ENCODE results near the gene ADGRF3. TPM values are rescaled to one million over a fixed set of nuclear protein-coding genes. Genes with fewer than 3 reads are reported as not detected.
A peak's percentile ranks its signal among the peaks of the same experiment; 100 is the strongest.

Gene ADGRF3
- total and polyA plus RNA-seq, 2 of the 13 experiments (the other 11 are each of a cell fraction or from before 2014, with no cell fraction given): 0.40 to 1.5 TPM

DNA sequence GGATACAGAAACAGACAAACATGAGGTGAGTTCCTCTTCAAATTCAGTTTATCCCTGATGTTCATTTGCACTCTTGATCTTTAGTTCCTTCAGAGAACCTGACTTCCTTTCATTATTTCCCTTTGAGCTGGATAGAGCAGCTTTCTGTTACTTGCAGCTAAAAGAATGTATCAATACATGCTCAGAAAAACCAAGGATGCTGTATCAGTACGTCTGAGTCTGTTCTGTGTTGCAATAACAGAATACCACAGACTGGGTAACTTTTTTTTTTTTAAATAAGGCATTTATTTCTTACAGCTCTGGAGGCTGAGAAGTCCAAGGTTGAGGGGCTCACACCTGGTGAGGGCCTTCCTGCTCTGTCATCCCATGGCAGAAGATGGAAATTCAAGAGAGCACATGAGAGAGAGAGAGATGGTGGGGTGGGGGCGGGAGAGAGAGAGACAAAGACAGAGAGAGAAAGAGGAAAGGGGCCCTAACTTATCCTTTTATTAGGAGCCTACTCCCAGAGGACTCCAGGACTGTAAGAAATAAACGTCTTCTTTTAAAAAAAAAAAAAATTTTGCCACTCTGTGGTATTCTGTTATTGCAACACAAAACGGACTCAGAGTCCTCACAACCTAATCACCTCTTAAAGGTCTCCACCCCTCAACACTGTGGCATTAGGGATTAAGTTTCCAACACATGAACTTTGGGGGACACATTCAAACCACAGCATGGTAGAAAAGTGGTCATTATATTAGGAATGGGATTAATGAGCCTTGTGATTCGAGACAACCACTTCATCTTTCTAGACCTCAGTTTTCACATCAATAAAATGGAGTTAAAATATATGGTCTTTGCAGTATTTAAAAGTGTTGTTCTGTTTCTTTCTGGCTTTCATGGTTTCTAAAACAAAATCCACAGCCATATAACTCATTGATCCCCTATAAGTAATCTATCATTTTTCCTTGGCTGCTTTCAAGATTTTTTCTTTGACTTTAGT lies 19.0 kb downstream of the ADGRF3 start (continued):
- TF ChIP-seq, protein P1, sequence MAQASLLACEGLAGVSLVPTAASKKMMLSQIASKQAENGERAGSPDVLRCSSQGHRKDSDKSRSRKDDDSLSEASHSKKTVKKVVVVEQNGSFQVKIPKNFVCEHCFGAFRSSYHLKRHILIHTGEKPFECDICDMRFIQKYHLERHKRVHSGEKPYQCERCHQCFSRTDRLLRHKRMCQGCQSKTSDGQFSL (CRISPR knock-in tag; IDR thresholded peaks at IDR 0.05): no peak
- TF ChIP-seq ZNF232 (CRISPR knock-in tag; IDR thresholded peaks at IDR 0.05; ENCODE audit: borderline replicate concordance): no peak
- TF ChIP-seq CEBPB (IDR thresholded peaks at IDR 0.05; ENCODE audit: borderline replicate concordance, low read depth, low read length): peak; percentile 56
- no peak for TF ChIP-seq TP53 (CRISPR knock-in tag; conservative IDR thresholded peaks at IDR 0.05)
- no peak for TF ChIP-seq ZNF598 (CRISPR knock-in tag; IDR thresholded peaks at IDR 0.05; ENCODE audit: borderline replicate concordance)
- TF ChIP-seq, protein P2, sequence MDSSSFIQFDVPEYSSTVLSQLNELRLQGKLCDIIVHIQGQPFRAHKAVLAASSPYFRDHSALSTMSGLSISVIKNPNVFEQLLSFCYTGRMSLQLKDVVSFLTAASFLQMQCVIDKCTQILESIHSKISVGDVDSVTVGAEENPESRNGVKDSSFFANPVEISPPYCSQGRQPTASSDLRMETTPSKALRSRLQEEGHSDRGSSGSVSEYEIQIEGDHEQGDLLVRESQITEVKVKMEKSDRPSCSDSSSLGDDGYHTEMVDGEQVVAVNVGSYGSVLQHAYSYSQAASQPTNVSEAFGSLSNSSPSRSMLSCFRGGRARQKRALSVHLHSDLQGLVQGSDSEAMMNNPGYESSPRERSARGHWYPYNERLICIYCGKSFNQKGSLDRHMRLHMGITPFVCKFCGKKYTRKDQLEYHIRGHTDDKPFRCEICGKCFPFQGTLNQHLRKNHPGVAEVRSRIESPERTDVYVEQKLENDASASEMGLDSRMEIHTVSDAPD (CRISPR knock-in tag; IDR thresholded peaks at IDR 0.05): no peak
- no peak for TF ChIP-seq RCOR2 (CRISPR knock-in tag; IDR thresholded peaks at IDR 0.05)
- TF ChIP-seq, protein P3, sequence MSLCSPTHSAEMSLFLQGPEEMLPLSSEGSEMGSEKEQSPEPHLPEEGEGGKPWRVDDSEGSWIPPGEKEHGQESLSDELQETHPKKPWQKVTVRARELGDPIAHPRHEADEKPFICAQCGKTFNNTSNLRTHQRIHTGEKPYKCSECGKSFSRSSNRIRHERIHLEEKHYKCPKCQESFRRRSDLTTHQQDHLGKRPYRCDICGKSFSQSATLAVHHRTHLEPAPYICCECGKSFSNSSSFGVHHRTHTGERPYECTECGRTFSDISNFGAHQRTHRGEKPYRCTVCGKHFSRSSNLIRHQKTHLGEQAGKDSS (CRISPR knock-in tag; IDR thresholded peaks at IDR 0.05; ENCODE audit: borderline replicate concordance, low read depth): no peak
- 0 out of 2 replicates have a peak, but pooled peaks have one; percentile 12 for TF ChIP-seq ZMYM3 (CRISPR knock-in tag; IDR thresholded peaks at IDR 0.05)
- TF ChIP-seq ZNF629 (CRISPR knock-in tag; conservative IDR thresholded peaks at IDR 0.05): peak; percentile 91
- no peak for TF ChIP-seq PPARG (CRISPR knock-in tag; conservative IDR thresholded peaks at IDR 0.05)
